ENCODE data around the gene KIF4A. TPM values are rescaled to one million over a fixed set of nuclear protein-coding genes. Genes with fewer than 3 reads are reported as not detected.

Gene KIF4A
- polyA plus RNA-seq (1.1 to 7.1 TPM (median 6.6 TPM) in 3 replicates), polyA minus RNA-seq (0.63 to 6.5 TPM (median 2.1 TPM) in 3 replicates)
- polyA plus RNA-seq (2011; ENCODE audit: low read depth) = 0.11 TPM
- polyA plus RNA-seq (2011; cell fraction: cytosol; rRNA removed) = 1.3 and 2.0 TPM in 2 replicates
- 1.7 and 2.2 TPM in 2 replicates for polyA plus RNA-seq (2011; cell fraction: nucleus; rRNA removed)
- polyA plus RNA-seq (2012; ENCODE audit: low replicate concordance) = 0.07 and 5.7 TPM in 2 replicates
- 3.1 TPM for polyA minus RNA-seq (2011; cell fraction: cytosol; rRNA and poly(A)+ RNA removed)
- 1.1 and 2.3 TPM in 2 replicates for polyA minus RNA-seq (2011; cell fraction: nucleus; rRNA and poly(A)+ RNA removed)

GRCh38 chrX:70289793-70290770, at the start of gene KIF4A, which contains the start of gene PDZD11:
KIF4A (plus strand) TSS chrX:70290104; CDS start chrX:70290459, 355 bp downstream.
PDZD11 (minus strand) TSS chrX:70289927; CDS start chrX:70289341, 586 bp downstream.
- Histone ChIP-seq H3K4me1 (ENCODE audit: control insufficient read depth, extremely low read depth, insufficient read depth, low read length) (peaks cover 15% of the 10 kb centered on the region), H3K27ac (ENCODE audit: control insufficient read depth, insufficient read depth, low read length) (peak within 1 kb of the TSS; percentile 52), H3K9me1 (ENCODE audit: control insufficient read depth, extremely low read depth, insufficient read depth, low read length) (no peaks in the 10 kb centered on the region), H3K4me2 (ENCODE audit: control insufficient read depth, extremely low read depth, insufficient read depth, low read depth, low read length) (peak within 1 kb of the TSS; percentile 82), H3K4me3 (ENCODE audit: control insufficient read depth in 2 of 3, extremely low read depth in 1 of 3, insufficient read depth in 2 of 3, low read depth in 1 of 3, low read length in 3 of 3) (peak within 1 kb of the TSS; percentile 48 to 82 (median 77)), H4K20me1 (ENCODE audit: control insufficient read depth, extremely low read depth, insufficient read depth, low read length) (no peaks in the 10 kb centered on the region), H3K9ac (ENCODE audit: control insufficient read depth, extremely low read depth, insufficient read depth, low read length) (peak within 1 kb of the TSS; percentile 76), H3K9me3 (ENCODE audit: control insufficient read depth, low read depth, low read length) (no peaks in the 10 kb centered on the region), H3K27me3 (ENCODE audit: control insufficient read depth, extremely low read depth, insufficient read depth, low read length) (no peaks in the 10 kb centered on the region), H2AFZ (ENCODE audit: control insufficient read depth, low read length) (peak within 1 kb of the TSS; percentile 81), H3K36me3 (ENCODE audit: control insufficient read depth in 2 of 2, extremely low read depth in 1 of 2, insufficient read depth in 2 of 2, low read length in 2 of 2) (peaks cover 0 to 4% of the 10 kb centered on the region in 2 experiments), H3K79me2 (ENCODE audit: control insufficient read depth, insufficient read depth, low read length) (peaks cover 14% of the 10 kb centered on the region)
- peak; percentile 11 for DNase-seq (ENCODE audit: low read depth, low spot score)
- no peak for FAIRE-seq
- dilution Hi-C loops (cut with MboI; ENCODE audit: extremely low pct_ligation_motif_present, low sequenced_read_pairs) = no loop called here
- no peak for TF ChIP-seq CTCF (optimal IDR thresholded peaks at IDR 0.05 in 1 of 3, IDR thresholded peaks at IDR 0.05 in 1 of 3, conservative IDR thresholded peaks at IDR 0.05 in 1 of 3; ENCODE audit: extremely low read depth in 1 of 3, insufficient read depth in 2 of 3, low read length in 3 of 3)
- no peak for TF ChIP-seq EZH2 (IDR thresholded peaks at IDR 0.05; ENCODE audit: low read length)

GRCh38 chrX:70240751-70241150, 49.2 kb upstream of the KIF4A start:
- Histone ChIP-seq H3K27ac (ENCODE audit: control insufficient read depth, insufficient read depth, low read length) (no peak overlapping the region), H3K4me1 (ENCODE audit: control insufficient read depth, extremely low read depth, insufficient read depth, low read length) (peaks cover 5% of the 10 kb centered on the region), H2AFZ (ENCODE audit: control insufficient read depth, low read length) (no peak overlapping the region), H3K79me2 (ENCODE audit: control insufficient read depth, insufficient read depth, low read length) (no peaks in the 10 kb centered on the region), H3K27me3 (ENCODE audit: control insufficient read depth, extremely low read depth, insufficient read depth, low read length) (no peaks in the 10 kb centered on the region), H4K20me1 (ENCODE audit: control insufficient read depth, extremely low read depth, insufficient read depth, low read length) (no peaks in the 10 kb centered on the region), H3K9me3 (ENCODE audit: control insufficient read depth, low read depth, low read length) (no peaks in the 10 kb centered on the region), H3K4me2 (ENCODE audit: control insufficient read depth, extremely low read depth, insufficient read depth, low read depth, low read length) (no peak overlapping the region), H3K9me1 (ENCODE audit: control insufficient read depth, extremely low read depth, insufficient read depth, low read length) (no peaks in the 10 kb centered on the region), H3K36me3 (ENCODE audit: control insufficient read depth in 2 of 2, extremely low read depth in 1 of 2, insufficient read depth in 2 of 2, low read length in 2 of 2) (no peaks in the 10 kb centered on the region), H3K9ac (ENCODE audit: control insufficient read depth, extremely low read depth, insufficient read depth, low read length) (no peak overlapping the region), H3K4me3 (ENCODE audit: control insufficient read depth in 2 of 3, extremely low read depth in 1 of 3, insufficient read depth in 2 of 3, low read depth in 1 of 3, low read length in 3 of 3) (no peak overlapping the region)
- dilution Hi-C loops (cut with MboI; ENCODE audit: extremely low pct_ligation_motif_present, low sequenced_read_pairs) = no loop called here
- FAIRE-seq = no peak
- DNase-seq (ENCODE audit: low read depth, low spot score) = no peak
- TF ChIP-seq CTCF (optimal IDR thresholded peaks at IDR 0.05 in 1 of 3, IDR thresholded peaks at IDR 0.05 in 1 of 3, conservative IDR thresholded peaks at IDR 0.05 in 1 of 3; ENCODE audit: extremely low read depth in 1 of 3, insufficient read depth in 2 of 3, low read length in 3 of 3) = no peak
- TF ChIP-seq EZH2 (IDR thresholded peaks at IDR 0.05; ENCODE audit: low read length) = no peak
